GM12875 (cell line): ENCODE results near the gene USB1.
"Not testable (repeated sequence)": the region's sequence is repeated elsewhere in the genome, so short reads cannot be mapped to it uniquely, and the experiment has no call there.

Experiments
- H3K4me3 ChIP-seq: one replicate; pipeline ENCODE4 v1.5.1; 2011; ENCODE audit warnings: low read depth, low read length, control low read depth
- CTCF ChIP-seq: IDR thresholded peaks from 2 replicates; pipeline ENCODE4 v1.5.1; 2011; ENCODE audit warnings: low read depth, mild to moderate bottlenecking, control low read depth, inconsistent platforms, low read length, moderate library complexity, borderline replicate concordance; ENCODE audit not compliant: insufficient read depth

USB1 gene

GRCh38 chr16:57970319-57970718 lies 30.9 kb upstream of the USB1 start:
- no peak for TF ChIP-seq CTCF
- no peak overlapping the region for H3K4me3 ChIP-seq

- TF ChIP-seq CTCF: no peak
- H3K4me3 ChIP-seq: no peak within 1 kb of the TSS
Measured at GRCh38 chr16:57970970-57971369, 30.2 kb upstream of the USB1 start, which contains the start of gene CNGB1. Gene CNGB1 (minus strand): TSS chr16:57971128. CDS start chr16:57967286, 3,842 bp downstream.

- no peak overlapping the region for H3K4me3 ChIP-seq
- no peak for TF ChIP-seq CTCF
Measured at GRCh38 chr16:57971848-57972247, 29.4 kb upstream of the USB1 start.

- TF ChIP-seq CTCF: no peak
- H3K4me3 ChIP-seq: no peak overlapping the region
Measured at GRCh38 chr16:57972306-57972705, 28.9 kb upstream of the USB1 start.

GRCh38 chr16:57976331-57976796 lies 24.8 kb upstream of the USB1 start:
- H3K4me3 ChIP-seq: no peak overlapping the region
- TF ChIP-seq CTCF: no peak

GRCh38 chr16:57977418-57978069 lies 23.7 kb upstream of the USB1 start:
- no peak overlapping the region for H3K4me3 ChIP-seq
- no peak for TF ChIP-seq CTCF

- not testable (repeated sequence) for H3K4me3 ChIP-seq
Measured at GRCh38 chr16:57978070-57978465, 23.1 kb upstream of the USB1 start.
